DND-41 (cell line): ENCODE measurements around the gene FHIT.

ENCODE experiments used
- CTCF ChIP-seq: IDR thresholded peaks from 2 replicates; pipeline ENCODE4 v1.5.1; 2012; ENCODE audit warnings: borderline replicate concordance, low read length, moderate library complexity, mild to moderate bottlenecking; ENCODE audit not compliant: poor library complexity, severe bottlenecking; ENCODE audit errors: extremely low read depth
- EZH2 ChIP-seq: IDR thresholded peaks from 3 replicates; pipeline ENCODE4 v1.6.1; 2012; ENCODE audit warnings: borderline replicate concordance, low read depth, mild to moderate bottlenecking, moderate library complexity, low read length, inconsistent platforms; ENCODE audit not compliant: severe bottlenecking

- TF ChIP-seq CTCF (no peak), EZH2 (no peak)
Measured at GRCh38 chr3:60448696-60449095, 802.6 kb downstream of the FHIT start.
